Measurements from ENCODE around the gene SNRNP200. TPM values are rescaled to one million over a fixed set of nuclear protein-coding genes. Genes with fewer than 3 reads are reported as not detected.
A peak's percentile ranks its signal among the peaks of the same experiment; 100 is the strongest.

The SNRNP200 gene
- total and polyA plus RNA-seq, 3 experiments from 2014 or later = 108 to 206 (median 203) TPM

DNA sequence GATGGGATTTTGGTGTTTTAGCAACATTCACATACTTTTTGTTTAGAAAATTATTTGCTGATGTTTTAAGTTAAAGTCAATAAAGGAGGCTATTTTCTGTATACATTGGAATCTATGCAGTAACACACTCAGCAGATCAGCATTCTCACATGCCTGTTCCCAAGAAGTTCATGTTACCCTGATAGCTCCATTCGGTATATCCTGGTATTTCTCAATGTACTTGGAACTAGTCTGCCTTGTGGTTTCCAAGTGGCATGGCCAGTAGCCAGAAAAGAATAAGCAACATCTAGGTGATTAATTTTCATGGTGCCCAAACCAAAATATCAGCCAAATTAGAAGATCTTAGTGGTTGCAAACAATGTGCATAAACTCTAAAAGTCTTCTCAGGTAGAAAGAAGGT, 25.1 kb upstream of the SNRNP200 start:
- ChIA-PET POLR2A (interaction anchor here (0.6 to 0.7 kb wide), 2 partner anchors 8 to 10 kb away, joined by 4 to 9 read pairs; no protein-coding TSS in a partner anchor), CTCF (no interaction called here)
- Mint-ChIP-seq H3K27ac (peak overlapping the region in 1 of 8 donors; percentile 50), H3K9me3 (no peaks in the 10 kb centered on the region), H3K36me3 (peaks cover 0 to 38% (median 2%) of the 10 kb centered on the region in 3 donors), H3K27me3 (no peaks in the 10 kb centered on the region), H3K4me1 (peaks cover 46 to 69% (median 65%) of the 10 kb centered on the region in 3 donors), H3K4me3 (peak overlapping the region in 1 of 7 donors; percentile 66)
- peaks cover 19% of the 10 kb centered on the region for H3K4me1 ChIP-seq (ENCODE audit: insufficient read depth, low read length)
- H3K4me3 ChIP-seq (ENCODE audit: low read length) = no peak overlapping the region
- H3K27me3 ChIP-seq (ENCODE audit: insufficient read depth, low read length, poor library complexity, severe bottlenecking) = no peaks in the 10 kb centered on the region
- no peak overlapping the region for H3K27ac ChIP-seq (ENCODE audit: low read depth, low read length)
- DNase-seq = no peak
- peaks cover 5% of the 10 kb centered on the region for H3K36me3 ChIP-seq (ENCODE audit: insufficient read depth, low read length)
- H3K9me3 ChIP-seq (ENCODE audit: low read length) = no peaks in the 10 kb centered on the region

DNA sequence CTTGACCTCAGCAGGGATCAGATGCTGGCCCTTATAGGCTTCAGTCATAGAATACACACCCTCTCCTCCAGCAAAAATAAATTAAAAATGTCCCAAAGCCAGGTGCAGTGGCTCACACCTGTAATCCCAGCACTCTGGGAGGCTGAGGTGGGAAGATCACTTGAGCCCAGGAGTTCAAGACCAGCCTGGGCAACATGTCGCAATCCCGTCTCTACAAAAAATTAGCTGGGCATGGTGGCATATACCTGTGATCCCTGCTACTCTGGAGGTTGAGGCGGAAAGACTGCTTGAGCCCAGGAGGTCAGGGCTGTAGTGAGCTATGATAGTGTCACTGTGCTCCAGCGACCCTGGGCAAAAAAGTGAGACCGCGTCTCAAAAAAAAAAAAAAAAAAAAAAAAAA, 24.5 kb upstream of the SNRNP200 start:
- Histone ChIP-seq H3K27me3 (ENCODE audit: insufficient read depth, low read length, poor library complexity, severe bottlenecking) (no peaks in the 10 kb centered on the region), H3K4me3 (ENCODE audit: low read length) (no peak overlapping the region), H3K27ac (ENCODE audit: low read depth, low read length) (no peak overlapping the region), H3K9me3 (ENCODE audit: low read length) (no peaks in the 10 kb centered on the region), H3K4me1 (ENCODE audit: insufficient read depth, low read length) (peaks cover 19% of the 10 kb centered on the region), H3K36me3 (ENCODE audit: insufficient read depth, low read length) (peaks cover 5% of the 10 kb centered on the region)
- no peaks in the 10 kb centered on the region for H3K9me3 Mint-ChIP-seq
- H3K36me3 Mint-ChIP-seq = peaks cover 0 to 41% (median 2%) of the 10 kb centered on the region in 3 donors
- DNase-seq = no peak
- H3K27ac Mint-ChIP-seq = peak overlapping the region in 1 of 8 donors; percentile 66
- H3K4me1 Mint-ChIP-seq = peaks cover 45 to 69% (median 65%) of the 10 kb centered on the region in 3 donors
- H3K27me3 Mint-ChIP-seq = no peaks in the 10 kb centered on the region
- ChIA-PET CTCF (interaction anchor here (6.5 kb wide), 1 partner anchor 13 kb away, joined by 58 read pairs; no protein-coding TSS in a partner anchor), POLR2A (interaction anchor here (0.6 kb wide), 2 partner anchors 10 to 237 kb away, joined by 3 to 9 read pairs; no protein-coding TSS in a partner anchor)
- H3K4me3 Mint-ChIP-seq = no peak overlapping the region

- Mint-ChIP-seq H3K4me3 (no peak overlapping the region), H3K9me3 (no peaks in the 10 kb centered on the region), H3K27ac (peak overlapping the region in 2 of 8 donors; percentile 15 to 66), H3K36me3 (peaks cover 0 to 42% (median 2%) of the 10 kb centered on the region in 3 donors), H3K4me1 (peaks cover 45 to 69% (median 65%) of the 10 kb centered on the region in 3 donors), H3K27me3 (no peaks in the 10 kb centered on the region)
- Histone ChIP-seq H3K27ac (ENCODE audit: low read depth, low read length) (no peak overlapping the region), H3K9me3 (ENCODE audit: low read length) (no peaks in the 10 kb centered on the region), H3K4me1 (ENCODE audit: insufficient read depth, low read length) (peaks cover 19% of the 10 kb centered on the region), H3K27me3 (ENCODE audit: insufficient read depth, low read length, poor library complexity, severe bottlenecking) (no peaks in the 10 kb centered on the region), H3K4me3 (ENCODE audit: low read length) (no peak overlapping the region), H3K36me3 (ENCODE audit: insufficient read depth, low read length) (peaks cover 5% of the 10 kb centered on the region)
- CTCF ChIA-PET = interaction anchor here (6.5 kb wide), 1 partner anchor 14 kb away, joined by 58 read pairs; no protein-coding TSS in a partner anchor
- POLR2A ChIA-PET = interaction anchor here (0.6 kb wide), 1 partner anchor 238 kb away, joined by 3 read pairs; no protein-coding TSS in a partner anchor
- DNase-seq = no peak
Observed at GRCh38 chr2:96329456-96329855, 24.1 kb upstream of the SNRNP200 start.

DNA sequence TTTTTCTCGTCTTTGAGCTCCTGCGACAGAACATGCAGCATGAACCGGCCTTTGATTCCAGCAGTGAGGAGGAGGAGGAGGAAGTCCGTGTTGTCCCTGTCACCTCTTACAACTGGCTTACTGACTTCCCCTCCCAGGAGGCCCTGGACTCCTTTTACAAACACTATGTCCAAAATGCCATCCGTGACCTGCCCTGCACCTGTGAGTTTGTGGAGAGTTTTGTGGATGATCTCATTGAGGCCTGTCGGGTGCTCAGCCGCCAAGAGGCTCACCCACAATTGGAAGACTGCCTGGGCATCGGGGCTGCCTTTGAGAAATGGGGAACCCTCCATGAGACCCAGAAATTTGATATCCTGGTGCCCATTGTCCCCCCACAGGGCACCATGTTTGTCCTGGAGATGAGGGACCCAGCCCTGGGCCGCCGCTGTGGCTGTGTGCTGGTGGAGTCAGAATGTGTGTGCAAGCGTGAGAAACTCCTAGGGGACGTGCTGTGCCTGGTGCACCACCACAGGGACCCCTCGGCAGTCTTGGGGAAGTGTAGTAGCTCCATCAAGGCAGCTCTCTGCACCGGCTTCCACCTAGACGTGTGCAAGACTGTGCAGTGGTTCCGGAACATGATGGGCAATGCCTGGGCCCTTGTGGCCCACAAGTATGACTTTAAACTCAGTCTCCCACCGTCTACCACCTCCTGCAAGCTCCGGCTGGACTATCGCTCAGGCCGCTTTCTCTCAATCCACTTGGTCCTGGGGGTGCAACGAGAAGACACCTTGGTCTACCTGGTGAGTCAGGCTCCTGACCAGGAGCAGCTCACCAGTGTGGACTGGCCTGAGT, 21.9 kb upstream of the SNRNP200 start:
- peaks cover 0 to 42% (median 2%) of the 10 kb centered on the region in 3 donors for H3K36me3 Mint-ChIP-seq

DNA sequence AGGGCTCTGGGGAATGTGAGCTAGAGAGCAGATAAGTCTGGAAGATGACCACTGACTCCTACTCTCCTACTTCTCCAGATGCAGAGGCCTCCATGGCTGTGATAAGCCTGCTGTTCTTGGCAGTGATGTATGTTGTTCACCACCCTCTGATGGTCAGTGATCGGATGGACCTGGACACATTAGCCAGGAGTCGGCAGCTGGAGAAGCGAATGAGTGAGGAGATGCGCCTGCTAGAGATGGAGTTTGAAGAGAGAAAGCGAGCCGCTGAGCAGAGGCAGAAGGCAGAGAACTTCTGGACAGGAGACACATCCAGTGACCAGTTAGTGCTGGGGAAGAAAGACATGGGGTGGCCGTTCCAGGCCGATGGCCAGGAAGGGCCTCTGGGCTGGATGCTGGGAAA, 21.2 kb upstream of the SNRNP200 start:
- no peaks in the 10 kb centered on the region for H3K9me3 Mint-ChIP-seq
- Histone ChIP-seq H3K4me1 (ENCODE audit: insufficient read depth, low read length) (peaks cover 27% of the 10 kb centered on the region), H3K4me3 (ENCODE audit: low read length) (peak overlapping the region; percentile 93), H3K27me3 (ENCODE audit: insufficient read depth, low read length, poor library complexity, severe bottlenecking) (no peaks in the 10 kb centered on the region), H3K9me3 (ENCODE audit: low read length) (no peaks in the 10 kb centered on the region), H3K36me3 (ENCODE audit: insufficient read depth, low read length) (peaks cover 5% of the 10 kb centered on the region), H3K27ac (ENCODE audit: low read depth, low read length) (peak overlapping the region; percentile 69)
- H3K27ac Mint-ChIP-seq = peak overlapping the region in 7 of 8 donors; percentile 91 to 98 (median 95)
- ChIA-PET CTCF (interaction anchor here (1.4 to 6.5 kb wide), 3 partner anchors 10 to 228 kb away, joined by 3 to 58 read pairs (median 5); no protein-coding TSS in a partner anchor), POLR2A (interaction anchor here (1.0 to 3.8 kb wide), 5 partner anchors 8 to 212 kb away, joined by 3 to 32 read pairs (median 4); partner anchors contain the start of gene NCAPH)
- no peak for DNase-seq
- H3K27me3 Mint-ChIP-seq = no peaks in the 10 kb centered on the region
- peaks cover 44 to 68% (median 61%) of the 10 kb centered on the region in 3 donors for H3K4me1 Mint-ChIP-seq
- peaks cover 0 to 43% (median 2%) of the 10 kb centered on the region in 3 donors for H3K36me3 Mint-ChIP-seq
- H3K4me3 Mint-ChIP-seq = peak overlapping the region in 6 of 7 donors; percentile 90 to 99 (median 96)

More for the DNA sequence above, 21.9 kb upstream of the SNRNP200 start:
- H3K4me1 ChIP-seq (ENCODE audit: insufficient read depth, low read length) = peaks cover 23% of the 10 kb centered on the region
- H3K4me3 ChIP-seq (ENCODE audit: low read length) = no peak overlapping the region
- H3K27ac ChIP-seq (ENCODE audit: low read depth, low read length) = no peak overlapping the region
- no peaks in the 10 kb centered on the region for H3K9me3 ChIP-seq (ENCODE audit: low read length)
- POLR2A ChIA-PET = interaction anchor here (1.5 to 3.8 kb wide), 3 partner anchors 7 to 17 kb away, joined by 3 to 32 read pairs (median 5); partner anchors contain the start of gene NCAPH
- peaks cover 5% of the 10 kb centered on the region for H3K36me3 ChIP-seq (ENCODE audit: insufficient read depth, low read length)
- H3K4me3 Mint-ChIP-seq = peak overlapping the region in 6 of 7 donors; percentile 60 to 98 (median 85)
- H3K27ac Mint-ChIP-seq = peak overlapping the region; percentile 70 to 98 (median 94)
- CTCF ChIA-PET = interaction anchor here (1.4 to 6.5 kb wide), 3 partner anchors 11 to 227 kb away, joined by 3 to 58 read pairs (median 5); no protein-coding TSS in a partner anchor
- no peaks in the 10 kb centered on the region for H3K9me3 Mint-ChIP-seq
- no peaks in the 10 kb centered on the region for H3K27me3 ChIP-seq (ENCODE audit: insufficient read depth, low read length, poor library complexity, severe bottlenecking)
- no peaks in the 10 kb centered on the region for H3K27me3 Mint-ChIP-seq
- peaks cover 42 to 67% (median 60%) of the 10 kb centered on the region in 3 donors for H3K4me1 Mint-ChIP-seq
- DNase-seq = no peak

- H3K4me1 Mint-ChIP-seq = peaks cover 45 to 64% (median 60%) of the 10 kb centered on the region in 3 donors
- no peaks in the 10 kb centered on the region for H3K9me3 Mint-ChIP-seq
- peak overlapping the region; percentile 91 to 98 (median 95) for H3K27ac Mint-ChIP-seq
- no peaks in the 10 kb centered on the region for H3K9me3 ChIP-seq (ENCODE audit: low read length)
- DNase-seq = peak; percentile 24 to 75 (median 50)
- no peaks in the 10 kb centered on the region for H3K27me3 ChIP-seq (ENCODE audit: insufficient read depth, low read length, poor library complexity, severe bottlenecking)
- H3K4me1 ChIP-seq (ENCODE audit: insufficient read depth, low read length) = peaks cover 30% of the 10 kb centered on the region
- peak overlapping the region; percentile 93 for H3K4me3 ChIP-seq (ENCODE audit: low read length)
- H3K36me3 ChIP-seq (ENCODE audit: insufficient read depth, low read length) = peaks cover 5% of the 10 kb centered on the region
- no peaks in the 10 kb centered on the region for H3K27me3 Mint-ChIP-seq
- peak overlapping the region; percentile 90 to 99 (median 96) for H3K4me3 Mint-ChIP-seq
- peaks cover 0 to 45% (median 2%) of the 10 kb centered on the region in 3 donors for H3K36me3 Mint-ChIP-seq
- H3K27ac ChIP-seq (ENCODE audit: low read depth, low read length) = peak overlapping the region; percentile 69
- POLR2A ChIA-PET = interaction anchor here (1.0 to 3.8 kb wide), 10 partner anchors 9 to 217 kb away, joined by 3 to 32 read pairs (median 4); partner anchors contain the start of gene NCAPH
- CTCF ChIA-PET = interaction anchor here (1.3 to 6.5 kb wide), 6 partner anchors 10 to 228 kb away, joined by 3 to 58 read pairs (median 4); partner anchors contain the start of genes NCAPH and SNRNP200
Observed at GRCh38 chr2:96325884-96326255, 20.5 kb upstream of the SNRNP200 start.

GRCh38 chr2:96325041-96325883, 19.9 kb upstream of the SNRNP200 start, which contains the start of gene ITPRIPL1:
Gene ITPRIPL1 (plus strand): TSS chr2:96325317. CDS start chr2:96325840, 523 bp downstream.
- peak in 4 of 5 donors; percentile 26 to 61 (median 32) for DNase-seq
- peaks cover 5% of the 10 kb centered on the region for H3K36me3 ChIP-seq (ENCODE audit: insufficient read depth, low read length)
- Mint-ChIP-seq H3K4me3 (peak within 1 kb of the TSS; percentile 90 to 99 (median 96)), H3K9me3 (no peaks in the 10 kb centered on the region), H3K36me3 (peaks cover 0 to 47% (median 2%) of the 10 kb centered on the region in 3 donors), H3K27ac (peak within 1 kb of the TSS; percentile 91 to 98 (median 96)), H3K4me1 (peaks cover 51 to 66% (median 66%) of the 10 kb centered on the region in 3 donors), H3K27me3 (no peaks in the 10 kb centered on the region)
- peak within 1 kb of the TSS; percentile 69 for H3K27ac ChIP-seq (ENCODE audit: low read depth, low read length)
- peak within 1 kb of the TSS; percentile 93 for H3K4me3 ChIP-seq (ENCODE audit: low read length)
- H3K9me3 ChIP-seq (ENCODE audit: low read length) = no peaks in the 10 kb centered on the region
- peaks cover 33% of the 10 kb centered on the region for H3K4me1 ChIP-seq (ENCODE audit: insufficient read depth, low read length)
- ChIA-PET CTCF (interaction anchor here (1.1 to 6.5 kb wide), 7 partner anchors 9 to 186 kb away, joined by 3 to 58 read pairs (median 4); partner anchors contain the start of genes NCAPH and SNRNP200), POLR2A (interaction anchor here (1.0 to 3.8 kb wide), 9 partner anchors 9 to 217 kb away, joined by 3 to 32 read pairs (median 3); partner anchors contain the start of gene NCAPH)
- no peaks in the 10 kb centered on the region for H3K27me3 ChIP-seq (ENCODE audit: insufficient read depth, low read length, poor library complexity, severe bottlenecking)
